GM12875 (cell line): ENCODE data around the gene AP1G1.

Source experiments
- H3K4me3 ChIP-seq: one replicate; pipeline ENCODE4 v1.5.1; 2011; ENCODE audit warnings: low read depth, low read length, control low read depth
- TF ChIP-seq, protein P1 (sequence below): IDR thresholded peaks from 2 replicates; pipeline ENCODE4 v1.5.1; 2011; ENCODE audit warnings: low read depth, mild to moderate bottlenecking, control low read depth, inconsistent platforms, low read length, moderate library complexity, borderline replicate concordance; ENCODE audit not compliant: insufficient read depth

Gene AP1G1

DNA sequence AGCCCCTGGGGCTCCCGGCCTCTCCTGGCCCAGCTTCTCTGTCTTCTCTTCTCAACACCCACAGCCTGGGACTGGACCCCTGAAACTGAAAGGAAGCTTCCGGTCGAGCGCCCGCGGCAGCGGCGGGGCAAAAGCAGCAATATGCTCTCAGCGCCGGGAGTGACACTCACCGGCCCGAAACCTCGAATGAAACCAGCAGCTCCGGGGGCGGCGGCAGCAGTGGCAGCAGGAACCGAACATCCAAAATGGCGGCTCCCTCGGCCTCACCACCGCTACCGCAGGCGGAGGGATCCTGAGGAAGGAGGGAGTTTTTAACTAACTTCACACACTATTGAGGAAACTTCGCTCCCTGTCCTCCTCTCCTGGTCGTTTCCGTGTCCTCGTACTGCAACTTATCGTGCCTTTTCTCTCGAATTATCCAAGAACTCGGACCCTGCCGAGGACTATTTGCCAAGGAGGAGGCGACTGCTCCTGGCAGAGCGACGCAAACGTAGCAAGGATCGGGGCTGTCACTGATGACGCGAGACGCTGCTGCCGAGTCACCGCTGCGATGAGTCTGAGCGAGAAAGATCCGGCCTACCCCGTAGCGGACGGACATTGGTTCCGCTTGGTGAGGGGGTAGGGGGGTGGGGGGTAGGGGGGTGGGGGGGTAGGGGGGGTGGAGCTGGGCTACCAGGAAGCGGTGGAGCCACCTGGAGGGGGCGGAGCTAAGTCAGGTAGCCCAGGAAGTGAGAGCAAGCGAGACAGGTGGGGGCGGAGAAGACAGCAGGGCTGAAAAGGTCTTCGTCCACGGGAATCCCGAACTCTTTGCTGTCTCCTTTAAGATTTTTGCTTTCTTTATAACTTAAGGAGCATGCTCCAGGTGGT, at the start of gene AP1G1:
AP1G1 (minus strand) TSS at position 242 of the 867 bp plus-strand sequence. CDS start 19,355 bp downstream, outside the sequence.
- TF ChIP-seq, protein P1, sequence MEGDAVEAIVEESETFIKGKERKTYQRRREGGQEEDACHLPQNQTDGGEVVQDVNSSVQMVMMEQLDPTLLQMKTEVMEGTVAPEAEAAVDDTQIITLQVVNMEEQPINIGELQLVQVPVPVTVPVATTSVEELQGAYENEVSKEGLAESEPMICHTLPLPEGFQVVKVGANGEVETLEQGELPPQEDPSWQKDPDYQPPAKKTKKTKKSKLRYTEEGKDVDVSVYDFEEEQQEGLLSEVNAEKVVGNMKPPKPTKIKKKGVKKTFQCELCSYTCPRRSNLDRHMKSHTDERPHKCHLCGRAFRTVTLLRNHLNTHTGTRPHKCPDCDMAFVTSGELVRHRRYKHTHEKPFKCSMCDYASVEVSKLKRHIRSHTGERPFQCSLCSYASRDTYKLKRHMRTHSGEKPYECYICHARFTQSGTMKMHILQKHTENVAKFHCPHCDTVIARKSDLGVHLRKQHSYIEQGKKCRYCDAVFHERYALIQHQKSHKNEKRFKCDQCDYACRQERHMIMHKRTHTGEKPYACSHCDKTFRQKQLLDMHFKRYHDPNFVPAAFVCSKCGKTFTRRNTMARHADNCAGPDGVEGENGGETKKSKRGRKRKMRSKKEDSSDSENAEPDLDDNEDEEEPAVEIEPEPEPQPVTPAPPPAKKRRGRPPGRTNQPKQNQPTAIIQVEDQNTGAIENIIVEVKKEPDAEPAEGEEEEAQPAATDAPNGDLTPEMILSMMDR: no peak
- peak within 1 kb of the TSS; percentile 81 for H3K4me3 ChIP-seq

DNA sequence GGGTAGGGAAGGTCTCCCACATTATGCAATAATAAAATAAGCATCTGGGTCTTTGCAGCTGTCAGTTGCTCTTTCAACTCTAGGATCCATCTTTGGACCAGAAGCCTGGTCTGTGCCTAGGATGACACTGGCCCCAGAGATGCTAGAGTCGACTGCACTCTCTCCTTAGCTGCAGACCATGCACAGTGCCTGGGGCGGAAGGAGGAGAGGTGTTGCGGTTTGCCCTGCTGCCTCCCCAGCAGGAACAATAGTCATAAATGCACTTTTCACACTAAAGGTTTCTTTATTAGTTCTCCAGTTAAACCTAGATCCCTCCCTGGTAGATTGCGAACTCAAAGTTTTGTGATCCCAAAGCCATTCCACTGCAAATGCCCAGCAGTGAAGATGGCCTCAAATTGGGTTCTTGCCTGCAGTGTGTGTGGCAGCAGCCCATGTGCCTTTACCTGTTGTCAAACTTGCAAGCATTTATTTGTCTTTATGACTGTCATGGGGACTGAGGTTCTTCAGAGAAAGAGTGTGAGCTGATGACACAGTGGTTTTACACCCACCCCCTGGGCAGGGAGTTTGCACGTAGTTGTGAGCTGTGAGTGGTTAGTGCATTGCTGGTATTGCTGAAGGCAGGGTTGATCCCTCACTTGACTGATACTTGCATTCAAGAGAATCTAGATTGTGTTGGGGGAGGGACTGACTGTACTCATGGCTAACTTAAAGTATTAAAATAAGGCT, 47.5 kb upstream of the AP1G1 start:
- TF ChIP-seq, protein P1: no peak
- H3K4me3 ChIP-seq: no peak overlapping the region

DNA sequence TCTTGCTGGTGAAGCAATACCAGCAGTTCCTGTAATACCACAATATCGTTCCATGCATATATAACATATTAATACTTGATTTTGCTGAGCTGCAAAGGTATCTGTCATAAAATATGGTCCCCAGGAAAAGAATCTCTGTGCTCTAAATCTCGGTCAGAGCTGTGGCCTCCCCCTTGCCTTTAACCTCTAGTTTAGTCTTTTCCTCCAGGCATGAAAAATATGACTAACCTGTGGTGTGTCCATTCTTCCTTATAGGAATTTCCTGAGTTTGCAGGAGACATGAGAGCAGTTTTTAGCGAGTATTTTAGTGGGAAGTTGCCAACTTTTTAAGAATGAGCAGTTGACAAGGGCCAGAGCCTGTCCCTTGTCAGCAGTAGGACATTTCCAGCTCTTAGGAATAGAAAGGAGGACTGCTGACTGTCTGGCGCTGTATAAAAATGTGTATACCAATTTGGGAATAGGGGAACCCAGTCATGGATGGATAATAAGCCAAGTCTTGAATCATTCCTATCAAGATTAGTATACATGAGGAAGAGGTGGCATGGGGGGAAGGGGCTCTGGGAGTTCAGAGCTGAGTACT, 45.8 kb upstream of the AP1G1 start:
- TF ChIP-seq, protein P1: no peak
- no peak overlapping the region for H3K4me3 ChIP-seq

DNA sequence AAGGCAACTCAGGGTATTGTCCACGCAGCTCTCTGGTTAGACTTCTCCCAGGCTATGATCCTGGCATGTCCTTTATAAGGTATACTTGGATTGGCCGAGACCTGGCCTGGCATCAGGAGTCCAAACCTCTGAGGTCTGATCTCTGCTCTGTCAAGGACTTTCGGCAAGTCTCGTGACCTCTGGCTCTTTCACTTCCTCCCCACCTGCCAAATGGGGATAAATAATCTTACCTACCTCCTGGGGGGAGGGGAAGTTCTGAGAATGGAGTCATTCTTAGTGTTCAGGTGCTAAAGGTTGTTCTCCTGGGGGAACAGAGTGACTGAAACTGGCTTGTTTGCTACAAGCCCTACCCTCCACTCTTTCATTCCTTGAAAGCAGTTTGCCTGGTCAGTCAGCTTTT, 44.8 kb upstream of the AP1G1 start:
- TF ChIP-seq, protein P1: no peak
- H3K4me3 ChIP-seq: no peak overlapping the region

DNA sequence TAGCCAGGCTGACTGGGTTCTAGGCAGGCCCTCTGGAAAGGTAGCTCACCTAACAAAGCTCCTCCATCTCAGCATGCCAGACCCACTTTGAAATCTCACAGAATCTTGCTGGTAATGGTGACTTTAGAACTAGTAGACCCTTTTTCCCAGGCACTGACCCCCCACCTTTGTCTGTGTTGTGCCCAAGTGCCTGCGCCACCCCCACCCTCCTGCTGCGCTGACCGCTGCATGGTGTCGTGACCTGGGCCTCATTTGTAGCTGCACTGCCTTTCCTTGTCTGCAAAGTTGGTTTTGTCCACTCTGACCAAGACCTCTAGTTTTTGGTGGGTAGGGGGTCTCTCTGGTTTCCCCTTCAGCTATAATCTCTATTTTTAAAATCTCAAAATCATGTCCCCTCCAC, 43.9 kb upstream of the AP1G1 start:
- TF ChIP-seq, protein P1: no peak
- no peak overlapping the region for H3K4me3 ChIP-seq

DNA sequence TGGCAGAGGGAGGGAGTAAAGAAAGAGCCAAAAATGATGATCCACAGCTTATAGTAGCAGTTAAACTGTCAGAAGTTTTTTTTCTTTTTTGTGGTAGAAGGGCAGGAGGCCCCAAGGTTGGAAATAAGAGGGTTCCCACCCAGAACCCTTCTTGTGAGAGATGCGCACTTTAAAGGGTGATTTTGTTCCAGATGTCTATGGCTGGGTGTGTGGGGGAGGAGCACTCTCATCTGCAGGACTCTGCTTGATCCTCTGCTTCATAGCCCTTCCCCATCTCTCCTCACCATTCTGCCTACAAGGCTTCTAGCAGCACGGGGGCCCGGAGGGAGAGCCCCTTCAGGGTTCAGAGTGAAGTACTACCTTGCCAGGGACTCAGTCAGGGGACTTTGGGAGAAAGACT, 43.5 kb upstream of the AP1G1 start:
- H3K4me3 ChIP-seq: no peak overlapping the region
- TF ChIP-seq, protein P1: no peak
